Measurements from ENCODE around the gene WASHC3. TPM values are rescaled to one million over a fixed set of nuclear protein-coding genes. Genes with fewer than 3 reads are reported as not detected.

WASHC3 gene
- total and polyA plus RNA-seq, 10 of the 15 experiments (the other 5 are each of a cell fraction or from before 2014, with no cell fraction given): 18.8 to 106 (median 64.3) TPM

DNA sequence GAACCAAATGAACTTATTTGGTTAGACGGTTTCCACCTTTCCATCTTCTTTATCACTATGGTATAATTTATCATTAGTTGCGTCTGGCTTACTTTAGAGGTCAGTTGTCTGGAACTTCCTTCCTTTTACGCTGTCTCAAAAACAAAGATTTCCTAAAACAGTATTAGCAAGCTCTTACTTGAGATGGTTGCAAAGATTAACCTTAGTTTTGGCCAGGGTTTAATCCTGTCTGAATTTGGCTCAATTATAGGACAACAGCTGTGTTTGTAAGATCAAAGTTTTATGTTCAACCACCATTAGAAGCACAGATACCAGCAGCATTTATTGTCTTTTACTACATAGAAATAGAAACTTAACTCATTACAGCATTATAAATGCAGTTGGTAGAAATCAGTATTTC is 7.9 kb upstream of the WASHC3 start:
- Histone ChIP-seq H3K27ac (ENCODE audit: control insufficient read depth, insufficient read depth) (no peak overlapping the region), H3K36me3 (ENCODE audit: control insufficient read depth in 2 of 2, insufficient read depth in 2 of 2, low read length in 1 of 2) (peaks cover 0 to 7% of the 10 kb centered on the region in 2 experiments; a peak in 1 of 4 replicates), H3K4me1 (ENCODE audit: control insufficient read depth, insufficient read depth, low read length) (no peaks in the 10 kb centered on the region), H3K9ac (ENCODE audit: control insufficient read depth, insufficient read depth, low read length) (no peak overlapping the region), H3K9me3 (replicated peaks; ENCODE audit: control insufficient read depth, insufficient read depth, low read length) (no peaks in the 10 kb centered on the region), H3K4me2 (ENCODE audit: control insufficient read depth, insufficient read depth) (no peak overlapping the region), H3K27me3 (replicated peaks in 1 of 2; ENCODE audit: control insufficient read depth in 2 of 2, insufficient read depth in 2 of 2, low read length in 1 of 2) (no peaks in the 10 kb centered on the region), H3K79me2 (ENCODE audit: control insufficient read depth, insufficient read depth, low read length) (no peaks in the 10 kb centered on the region), H4K20me1 (ENCODE audit: control insufficient read depth, insufficient read depth) (no peaks in the 10 kb centered on the region), H3K4me3 (no peak overlapping the region), H2AFZ (ENCODE audit: control insufficient read depth, low read depth, low read length) (no peak overlapping the region)
- ATAC-seq (no peak), DNase-seq (ENCODE audit: low read depth, low spot score) (no peak), FAIRE-seq (no peak)
- in situ Hi-C loops (cut with MboI) (no loop called here), intact Hi-C loops (cut with micrococcal nuclease; ENCODE audit: unreplicated experiment) (loop anchor here (10.0 kb wide), 1 partner anchor 295 kb away; no protein-coding TSS in a partner anchor)
- ChIA-PET RAD21 (ENCODE audit: unreplicated experiment) (interaction anchor here (0.7 kb wide), 1 partner anchor 474 kb away, joined by 3 read pairs; no protein-coding TSS in a partner anchor), CTCF (interaction anchor here (0.9 to 1.9 kb wide), 8 partner anchors 16 to 130 kb away, joined by 3 to 6 read pairs (median 4); no protein-coding TSS in a partner anchor), SMC1A (ENCODE audit: uncharacterized antibody, unreplicated experiment) (interaction anchor here (1.0 to 2.1 kb wide), 2 partner anchors 12 to 133 kb away, joined by 3 to 10 read pairs; no protein-coding TSS in a partner anchor), POLR2A (no interaction called here)
- 98% methylated on average over 3 of the region's 3 CpGs for WGBS (ENCODE audit: insufficient coverage, insufficient replicate concordance, low lambda C conversion rate, missing lambda C conversion rate)
- no TSS peak for BruUV-seq (replicated peaks)
- TF ChIP-seq, protein P1, sequence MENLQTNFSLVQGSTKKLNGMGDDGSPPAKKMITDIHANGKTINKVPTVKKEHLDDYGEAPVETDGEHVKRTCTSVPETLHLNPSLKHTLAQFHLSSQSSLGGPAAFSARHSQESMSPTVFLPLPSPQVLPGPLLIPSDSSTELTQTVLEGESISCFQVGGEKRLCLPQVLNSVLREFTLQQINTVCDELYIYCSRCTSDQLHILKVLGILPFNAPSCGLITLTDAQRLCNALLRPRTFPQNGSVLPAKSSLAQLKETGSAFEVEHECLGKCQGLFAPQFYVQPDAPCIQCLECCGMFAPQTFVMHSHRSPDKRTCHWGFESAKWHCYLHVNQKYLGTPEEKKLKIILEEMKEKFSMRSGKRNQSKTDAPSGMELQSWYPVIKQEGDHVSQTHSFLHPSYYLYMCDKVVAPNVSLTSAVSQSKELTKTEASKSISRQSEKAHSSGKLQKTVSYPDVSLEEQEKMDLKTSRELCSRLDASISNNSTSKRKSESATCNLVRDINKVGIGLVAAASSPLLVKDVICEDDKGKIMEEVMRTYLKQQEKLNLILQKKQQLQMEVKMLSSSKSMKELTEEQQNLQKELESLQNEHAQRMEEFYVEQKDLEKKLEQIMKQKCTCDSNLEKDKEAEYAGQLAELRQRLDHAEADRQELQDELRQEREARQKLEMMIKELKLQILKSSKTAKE (IDR thresholded peaks at IDR 0.05; ENCODE audit: low read depth, poor library complexity, severe bottlenecking): no peak
- TF ChIP-seq, protein P2, sequence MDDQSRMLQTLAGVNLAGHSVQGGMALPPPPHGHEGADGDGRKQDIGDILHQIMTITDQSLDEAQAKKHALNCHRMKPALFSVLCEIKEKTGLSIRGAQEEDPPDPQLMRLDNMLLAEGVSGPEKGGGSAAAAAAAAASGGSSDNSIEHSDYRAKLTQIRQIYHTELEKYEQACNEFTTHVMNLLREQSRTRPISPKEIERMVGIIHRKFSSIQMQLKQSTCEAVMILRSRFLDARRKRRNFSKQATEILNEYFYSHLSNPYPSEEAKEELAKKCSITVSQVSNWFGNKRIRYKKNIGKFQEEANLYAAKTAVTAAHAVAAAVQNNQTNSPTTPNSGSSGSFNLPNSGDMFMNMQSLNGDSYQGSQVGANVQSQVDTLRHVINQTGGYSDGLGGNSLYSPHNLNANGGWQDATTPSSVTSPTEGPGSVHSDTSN (IDR thresholded peaks at IDR 0.05; ENCODE audit: insufficient replicate concordance, low read depth, low read length): no peak
- no peak for TF ChIP-seq IKZF1 (conservative IDR thresholded peaks at IDR 0.05)
- TF ChIP-seq RBBP5 (conservative IDR thresholded peaks at IDR 0.05): no peak
- no peak for TF ChIP-seq POU2F2 (IDR thresholded peaks at IDR 0.05; ENCODE audit: borderline replicate concordance, low read depth, low read length)
- TF ChIP-seq ZNF24 (IDR thresholded peaks at IDR 0.05): no peak
- TF ChIP-seq, protein P3, sequence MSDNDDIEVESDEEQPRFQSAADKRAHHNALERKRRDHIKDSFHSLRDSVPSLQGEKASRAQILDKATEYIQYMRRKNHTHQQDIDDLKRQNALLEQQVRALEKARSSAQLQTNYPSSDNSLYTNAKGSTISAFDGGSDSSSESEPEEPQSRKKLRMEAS (IDR thresholded peaks at IDR 0.05; ENCODE audit: low read depth, low read length): no peak
- no peak for TF ChIP-seq ZNF622 (IDR thresholded peaks at IDR 0.05)
